ENCODE results near the gene ARFIP2. TPM values are rescaled to one million over a fixed set of nuclear protein-coding genes. Genes with fewer than 3 reads are reported as not detected.

ARFIP2 gene
- total and polyA plus RNA-seq, 4 donors, result 16.2 to 42.0 (median 23.8) TPM

DNA sequence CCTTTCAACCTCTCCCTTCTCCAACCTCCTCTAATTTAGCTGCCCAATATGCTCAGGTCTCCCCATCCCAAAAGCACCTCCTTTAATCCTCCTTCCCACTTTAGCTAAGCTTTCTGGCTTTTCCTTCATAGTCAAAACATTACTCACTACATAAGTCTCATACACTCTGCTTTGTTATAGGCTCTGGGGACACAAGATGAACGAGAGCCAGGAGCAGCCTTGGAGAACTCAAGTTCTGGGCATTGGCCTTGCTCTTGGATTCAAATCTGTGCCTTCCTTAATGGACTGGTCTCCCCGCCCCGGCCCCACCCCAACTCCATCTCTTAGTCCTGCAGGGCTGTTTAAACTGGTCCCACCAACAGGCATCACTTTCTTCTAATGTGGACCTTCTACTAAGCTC lies 28.9 kb downstream of the ARFIP2 start:
- Histone ChIP-seq H3K9me3 (ENCODE audit: control insufficient read depth in 4 of 4, low read length in 3 of 4) (no peaks in the 10 kb centered on the region), H3K4me1 (ENCODE audit: control insufficient read depth in 4 of 4, insufficient read depth in 4 of 4, low read length in 3 of 4) (no peaks in the 10 kb centered on the region), H3K36me3 (ENCODE audit: control insufficient read depth in 4 of 4, insufficient read depth in 3 of 4, low read depth in 1 of 4, low read length in 3 of 4) (peaks cover 10 to 46% (median 21%) of the 10 kb centered on the region in 4 donors), H3K27me3 (ENCODE audit: control insufficient read depth in 4 of 4, insufficient read depth in 4 of 4, low read length in 3 of 4) (no peaks in the 10 kb centered on the region), H3K4me3 (ENCODE audit: low read depth in 1 of 3, low read length in 3 of 3) (no peak overlapping the region), H3K27ac (ENCODE audit: low read depth in 1 of 2, low read length in 2 of 2) (no peak overlapping the region), H3K9ac (ENCODE audit: low read depth in 1 of 2, low read length in 2 of 2) (no peak overlapping the region)
- DNase-seq (ENCODE audit: low spot score), result no peak
- WGBS, result 94% methylated on average over 3 of the region's 3 CpGs
- TF ChIP-seq GABPA (IDR thresholded peaks at IDR 0.05 in 1 of 2, conservative IDR thresholded peaks at IDR 0.05 in 1 of 2) (no peak), NR2F2 (IDR thresholded peaks at IDR 0.05) (no peak), TAF1 (conservative IDR thresholded peaks at IDR 0.05) (no peak), ATF3 (IDR thresholded peaks at IDR 0.05) (no peak), CTCF (IDR thresholded peaks at IDR 0.05; ENCODE audit: low read depth, low read length, missing input control) (no peak), REST (IDR thresholded peaks at IDR 0.05) (no peak), ZBTB33 (IDR thresholded peaks at IDR 0.05) (no peak), HNF4A (conservative IDR thresholded peaks at IDR 0.05) (no peak), RAD21 (IDR thresholded peaks at IDR 0.05) (no peak), YY1 (IDR thresholded peaks at IDR 0.05) (no peak), FOXA2 (IDR thresholded peaks at IDR 0.05) (no peak), FOXA1 (IDR thresholded peaks at IDR 0.05) (no peak), SP1 (IDR thresholded peaks at IDR 0.05) (no peak), RXRA (IDR thresholded peaks at IDR 0.05) (no peak), HNF4G (IDR thresholded peaks at IDR 0.05) (no peak), EGR1 (IDR thresholded peaks at IDR 0.05; ENCODE audit: low read depth in 2 of 2) (no peak)

DNA sequence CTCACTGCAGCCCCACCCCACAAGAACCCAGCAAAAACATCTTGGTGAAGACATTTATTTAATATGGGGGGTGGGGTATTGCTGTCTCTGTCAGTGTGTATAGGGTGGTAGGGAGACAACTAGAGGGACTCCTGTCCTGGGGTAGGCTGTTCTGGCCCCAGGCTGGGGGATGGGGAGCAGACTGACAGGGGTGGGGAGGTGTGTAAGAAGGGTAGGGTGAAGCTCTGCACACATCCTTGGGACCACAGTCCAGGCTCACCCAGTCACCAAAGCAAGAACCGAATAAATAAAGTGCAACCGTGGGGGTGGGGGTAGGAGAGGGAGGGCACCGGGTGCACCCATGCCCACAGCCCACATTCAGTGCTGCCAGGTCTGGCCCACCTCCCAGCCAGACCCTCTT lies 32.6 kb downstream of the ARFIP2 start:
- Histone ChIP-seq H3K27me3 (ENCODE audit: control insufficient read depth in 4 of 4, insufficient read depth in 4 of 4, low read length in 3 of 4) (no peaks in the 10 kb centered on the region), H3K9ac (ENCODE audit: low read depth in 1 of 2, low read length in 2 of 2) (no peak overlapping the region), H3K4me3 (ENCODE audit: low read depth in 1 of 3, low read length in 3 of 3) (no peak overlapping the region), H3K9me3 (ENCODE audit: control insufficient read depth in 4 of 4, low read length in 3 of 4) (no peaks in the 10 kb centered on the region), H3K36me3 (ENCODE audit: control insufficient read depth in 4 of 4, insufficient read depth in 3 of 4, low read depth in 1 of 4, low read length in 3 of 4) (peaks cover 0 to 22% (median 8%) of the 10 kb centered on the region in 4 donors), H3K4me1 (ENCODE audit: control insufficient read depth in 4 of 4, insufficient read depth in 4 of 4, low read length in 3 of 4) (peaks cover 0 to 5% (median 4%) of the 10 kb centered on the region in 4 donors), H3K27ac (ENCODE audit: low read depth in 1 of 2, low read length in 2 of 2) (no peak overlapping the region)
- no peak for DNase-seq (ENCODE audit: low spot score)
- TF ChIP-seq FOXA2 (IDR thresholded peaks at IDR 0.05), result no peak
- no peak for TF ChIP-seq HNF4G (IDR thresholded peaks at IDR 0.05)
- no peak for TF ChIP-seq CTCF (IDR thresholded peaks at IDR 0.05; ENCODE audit: low read depth, low read length, missing input control)
- TF ChIP-seq RXRA (IDR thresholded peaks at IDR 0.05), result no peak
- TF ChIP-seq REST (IDR thresholded peaks at IDR 0.05), result no peak
- no peak for TF ChIP-seq ATF3 (IDR thresholded peaks at IDR 0.05)
- TF ChIP-seq GABPA (IDR thresholded peaks at IDR 0.05 in 1 of 2, conservative IDR thresholded peaks at IDR 0.05 in 1 of 2), result no peak
- no peak for TF ChIP-seq YY1 (IDR thresholded peaks at IDR 0.05)
- 98% methylated on average over 3 of the region's 3 CpGs for WGBS
